ENCODE measurements around the gene MRPL2. TPM values are rescaled to one million over a fixed set of nuclear protein-coding genes. Genes with fewer than 3 reads are reported as not detected.
"Not testable (repeated sequence)": the region's sequence is repeated elsewhere in the genome, so short reads cannot be mapped to it uniquely, and the experiment has no call there.

MRPL2 gene
- total and polyA plus RNA-seq, 3 experiments from 2014 or later: 47.5 to 91.6 (median 89.6) TPM

GRCh38 chr6:43089874-43090558 is 30.8 kb upstream of the MRPL2 start:
- Histone ChIP-seq H3K27me3 (ENCODE audit: insufficient read depth, low read length, poor library complexity, severe bottlenecking) (no peaks in the 10 kb centered on the region), H3K4me3 (ENCODE audit: low read length) (no peak overlapping the region), H3K36me3 (ENCODE audit: insufficient read depth, low read length) (no peaks in the 10 kb centered on the region), H3K4me1 (ENCODE audit: insufficient read depth, low read length) (no peaks in the 10 kb centered on the region), H3K9me3 (ENCODE audit: low read length) (no peaks in the 10 kb centered on the region), H3K27ac (ENCODE audit: low read depth, low read length) (no peak overlapping the region)
- no peaks in the 10 kb centered on the region for H3K9me3 Mint-ChIP-seq
- POLR2A ChIA-PET: no interaction called here
- peaks cover 0 to 1% of the 10 kb centered on the region in 2 donors for H3K27me3 Mint-ChIP-seq
- CTCF ChIA-PET: no interaction called here
- H3K27ac Mint-ChIP-seq: no peak overlapping the region
- H3K4me3 Mint-ChIP-seq: no peak overlapping the region
- peaks cover 8 to 20% (median 18%) of the 10 kb centered on the region in 3 donors for H3K4me1 Mint-ChIP-seq
- H3K36me3 Mint-ChIP-seq: no peaks in the 10 kb centered on the region
- DNase-seq: no peak

DNA sequence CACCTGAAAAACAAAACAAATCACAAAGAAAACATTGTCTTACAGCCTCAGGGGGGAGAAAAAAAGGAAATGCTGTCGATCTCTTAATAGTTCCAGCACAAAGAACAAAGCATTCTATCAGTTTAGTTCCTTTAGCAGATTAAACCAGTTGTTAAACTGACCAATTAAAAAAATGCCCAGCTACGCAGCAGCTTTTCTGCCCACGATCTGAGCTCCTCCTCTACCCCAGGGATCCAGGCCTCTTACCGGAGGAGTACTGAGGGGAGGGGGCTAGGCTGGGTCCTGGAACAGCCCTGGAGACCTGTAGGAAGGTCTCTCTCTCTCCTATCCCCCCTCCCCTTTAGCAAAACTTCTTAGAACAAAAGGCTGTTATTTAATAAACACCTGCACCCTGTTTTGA is 30.2 kb upstream of the MRPL2 start:
- no peak overlapping the region for H3K4me3 Mint-ChIP-seq
- Histone ChIP-seq H3K9me3 (ENCODE audit: low read length) (no peaks in the 10 kb centered on the region), H3K36me3 (ENCODE audit: insufficient read depth, low read length) (no peaks in the 10 kb centered on the region), H3K27ac (ENCODE audit: low read depth, low read length) (no peak overlapping the region), H3K4me1 (ENCODE audit: insufficient read depth, low read length) (no peaks in the 10 kb centered on the region), H3K27me3 (ENCODE audit: insufficient read depth, low read length, poor library complexity, severe bottlenecking) (no peaks in the 10 kb centered on the region), H3K4me3 (ENCODE audit: low read length) (no peak overlapping the region)
- peaks cover 8 to 20% (median 18%) of the 10 kb centered on the region in 3 donors for H3K4me1 Mint-ChIP-seq
- CTCF ChIA-PET: interaction anchor here (0.9 kb wide), 1 partner anchor 9 kb away, joined by 4 read pairs; no protein-coding TSS in a partner anchor
- no peak overlapping the region for H3K27ac Mint-ChIP-seq
- peaks cover 1 to 3% of the 10 kb centered on the region in 2 donors for H3K27me3 Mint-ChIP-seq
- POLR2A ChIA-PET: no interaction called here
- no peak for DNase-seq
- no peaks in the 10 kb centered on the region for H3K9me3 Mint-ChIP-seq
- no peaks in the 10 kb centered on the region for H3K36me3 Mint-ChIP-seq

DNA sequence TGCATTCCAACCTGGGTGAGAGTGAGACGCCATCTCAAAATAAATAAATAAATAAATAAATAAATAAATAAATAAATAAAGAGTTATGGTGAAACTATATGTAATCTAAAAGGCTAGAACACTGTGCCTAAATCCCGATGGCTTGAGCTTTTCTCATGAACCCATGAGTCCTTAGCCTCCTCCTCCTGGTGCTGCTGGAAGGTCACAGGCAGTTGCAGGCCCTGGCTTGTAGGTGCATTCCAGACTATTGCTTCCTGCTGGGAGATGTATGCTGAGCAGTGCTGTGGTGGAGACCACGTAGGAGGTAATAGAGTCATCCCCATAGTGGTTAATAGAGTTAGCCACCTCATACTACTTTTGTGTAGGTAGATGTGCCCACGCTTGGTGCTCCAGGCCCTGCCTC is 29.4 kb upstream of the MRPL2 start:
- H3K27me3 ChIP-seq (ENCODE audit: insufficient read depth, low read length, poor library complexity, severe bottlenecking): no peaks in the 10 kb centered on the region
- Mint-ChIP-seq H3K36me3 (no peaks in the 10 kb centered on the region), H3K27me3 (peaks cover 1 to 8% of the 10 kb centered on the region in 2 donors), H3K27ac (no peak overlapping the region), H3K4me3 (no peak overlapping the region), H3K4me1 (peaks cover 8 to 14% (median 12%) of the 10 kb centered on the region in 3 donors), H3K9me3 (no peaks in the 10 kb centered on the region)
- POLR2A ChIA-PET: no interaction called here
- H3K4me1 ChIP-seq (ENCODE audit: insufficient read depth, low read length): no peaks in the 10 kb centered on the region
- H3K4me3 ChIP-seq (ENCODE audit: low read length): no peak overlapping the region
- CTCF ChIA-PET: interaction anchor here (0.9 to 1.3 kb wide), 2 partner anchors 8 to 10 kb away, joined by 3 to 4 read pairs; no protein-coding TSS in a partner anchor
- H3K27ac ChIP-seq (ENCODE audit: low read depth, low read length): no peak overlapping the region
- no peaks in the 10 kb centered on the region for H3K9me3 ChIP-seq (ENCODE audit: low read length)
- no peak for DNase-seq
- no peaks in the 10 kb centered on the region for H3K36me3 ChIP-seq (ENCODE audit: insufficient read depth, low read length)

DNA sequence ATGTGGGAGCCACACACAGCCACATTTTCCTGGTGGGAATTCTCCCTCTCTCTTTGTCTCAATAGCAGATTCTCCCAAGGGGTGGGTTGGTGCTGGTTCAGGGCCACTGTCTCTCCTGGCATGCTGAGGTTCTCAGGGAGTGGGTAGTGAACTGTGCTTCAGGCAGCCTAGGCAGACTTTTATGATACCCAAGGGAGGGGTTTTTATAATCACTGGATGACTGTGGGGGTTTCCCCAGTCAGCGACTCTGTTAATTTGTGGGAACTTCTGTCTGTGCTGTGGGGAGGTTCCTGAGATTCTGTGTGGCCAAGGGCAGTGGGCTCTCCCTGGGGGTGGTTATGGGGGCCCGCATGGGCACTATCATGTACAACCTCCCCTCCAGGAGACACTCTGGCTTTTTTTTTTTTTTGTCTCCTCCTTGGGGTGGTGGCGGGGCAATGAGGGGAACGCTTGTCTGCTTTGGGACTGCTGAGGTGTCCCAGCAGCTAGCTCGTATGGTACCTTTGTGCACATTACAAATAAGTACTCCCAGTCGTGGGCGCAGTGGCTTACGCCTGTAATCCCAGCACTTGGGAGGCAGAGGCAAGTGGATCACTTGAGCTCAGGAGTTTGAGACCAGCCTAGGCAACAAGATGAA is 26.9 kb upstream of the MRPL2 start:
- peak overlapping the region in 2 of 8 donors; percentile 43 to 70 for H3K27ac Mint-ChIP-seq
- H3K27me3 Mint-ChIP-seq: peaks cover 1 to 11% of the 10 kb centered on the region in 2 donors
- DNase-seq: no peak
- no peaks in the 10 kb centered on the region for H3K9me3 Mint-ChIP-seq
- H3K27me3 ChIP-seq (ENCODE audit: insufficient read depth, low read length, poor library complexity, severe bottlenecking): no peaks in the 10 kb centered on the region
- POLR2A ChIA-PET: interaction anchor here (0.7 kb wide), 1 partner anchor 31 kb away, joined by 7 read pairs; no protein-coding TSS in a partner anchor
- no peaks in the 10 kb centered on the region for H3K36me3 ChIP-seq (ENCODE audit: insufficient read depth, low read length)
- H3K4me3 ChIP-seq (ENCODE audit: low read length): no peak overlapping the region
- no peak overlapping the region for H3K27ac ChIP-seq (ENCODE audit: low read depth, low read length)
- CTCF ChIA-PET: no interaction called here
- H3K4me1 ChIP-seq (ENCODE audit: insufficient read depth, low read length): no peaks in the 10 kb centered on the region
- no peak overlapping the region for H3K4me3 Mint-ChIP-seq
- no peaks in the 10 kb centered on the region for H3K4me1 Mint-ChIP-seq
- no peaks in the 10 kb centered on the region for H3K36me3 Mint-ChIP-seq
- no peaks in the 10 kb centered on the region for H3K9me3 ChIP-seq (ENCODE audit: low read length)

GRCh38 chr6:43082806-43083655 is 23.8 kb upstream of the MRPL2 start:
- Histone ChIP-seq H3K9me3 (ENCODE audit: low read length) (no peaks in the 10 kb centered on the region), H3K27me3 (ENCODE audit: insufficient read depth, low read length, poor library complexity, severe bottlenecking) (no peaks in the 10 kb centered on the region), H3K4me1 (ENCODE audit: insufficient read depth, low read length) (no peaks in the 10 kb centered on the region), H3K27ac (ENCODE audit: low read depth, low read length) (no peak overlapping the region), H3K4me3 (ENCODE audit: low read length) (no peak overlapping the region), H3K36me3 (ENCODE audit: insufficient read depth, low read length) (no peaks in the 10 kb centered on the region)
- POLR2A ChIA-PET: no interaction called here
- Mint-ChIP-seq H3K36me3 (no peaks in the 10 kb centered on the region), H3K27ac (no peak overlapping the region), H3K4me1 (peaks cover 0 to 1% (median 1%) of the 10 kb centered on the region in 3 donors), H3K4me3 (no peak overlapping the region), H3K27me3 (peaks cover 4 to 25% of the 10 kb centered on the region in 2 donors), H3K9me3 (no peaks in the 10 kb centered on the region)
- CTCF ChIA-PET: no interaction called here
- DNase-seq: no peak

GRCh38 chr6:43081922-43082321 is 22.7 kb upstream of the MRPL2 start:
- H3K27ac ChIP-seq (ENCODE audit: low read depth, low read length); H3K36me3 ChIP-seq (ENCODE audit: insufficient read depth, low read length); CTCF ChIA-PET; H3K4me3 ChIP-seq (ENCODE audit: low read length); H3K27ac Mint-ChIP-seq; DNase-seq; H3K36me3 Mint-ChIP-seq; H3K4me1 ChIP-seq (ENCODE audit: insufficient read depth, low read length); H3K9me3 ChIP-seq (ENCODE audit: low read length); POLR2A ChIA-PET; H3K27me3 ChIP-seq (ENCODE audit: insufficient read depth, low read length, poor library complexity, severe bottlenecking); H3K4me3 Mint-ChIP-seq; H3K9me3 Mint-ChIP-seq: not testable (repeated sequence)
- Mint-ChIP-seq H3K27me3 (peaks cover 12 to 35% of the 10 kb centered on the region in 2 donors), H3K4me1 (peaks cover 0 to 12% (median 6%) of the 10 kb centered on the region in 3 donors)

DNA sequence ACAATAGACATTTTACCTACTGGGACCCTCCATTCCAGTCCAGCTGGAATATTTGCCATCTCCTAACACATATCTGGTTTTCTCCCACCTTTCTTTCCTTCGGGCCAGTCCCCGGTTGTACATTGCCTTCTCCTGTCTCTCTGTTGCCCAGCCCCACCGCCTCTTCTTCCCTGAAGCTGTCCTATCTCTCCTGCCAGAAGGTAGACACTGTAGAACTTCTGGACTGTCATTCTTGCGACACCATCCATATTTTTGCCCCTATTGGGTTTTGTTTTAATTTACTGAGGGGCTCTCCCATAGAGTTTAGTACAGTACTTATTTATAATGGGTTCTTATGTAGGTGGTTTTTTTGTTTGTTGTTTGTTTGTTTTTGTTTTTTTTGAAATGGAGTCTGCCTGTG is 21.8 kb upstream of the MRPL2 start:
- Mint-ChIP-seq H3K4me1 (peaks cover 0 to 17% (median 6%) of the 10 kb centered on the region in 3 donors), H3K36me3 (no peaks in the 10 kb centered on the region), H3K9me3 (no peaks in the 10 kb centered on the region), H3K27ac (no peak overlapping the region), H3K4me3 (no peak overlapping the region), H3K27me3 (peaks cover 13 to 35% of the 10 kb centered on the region in 2 donors)
- H3K9me3 ChIP-seq (ENCODE audit: low read length): no peaks in the 10 kb centered on the region
- H3K4me3 ChIP-seq (ENCODE audit: low read length): no peak overlapping the region
- POLR2A ChIA-PET: no interaction called here
- CTCF ChIA-PET: interaction anchor here (1.7 kb wide), 1 partner anchor 8 kb away, joined by 4 read pairs; no protein-coding TSS in a partner anchor
- DNase-seq: no peak
- peaks cover 9% of the 10 kb centered on the region for H3K27me3 ChIP-seq (ENCODE audit: insufficient read depth, low read length, poor library complexity, severe bottlenecking)
- no peak overlapping the region for H3K27ac ChIP-seq (ENCODE audit: low read depth, low read length)
- peaks cover 7% of the 10 kb centered on the region for H3K4me1 ChIP-seq (ENCODE audit: insufficient read depth, low read length)
- no peaks in the 10 kb centered on the region for H3K36me3 ChIP-seq (ENCODE audit: insufficient read depth, low read length)

DNA sequence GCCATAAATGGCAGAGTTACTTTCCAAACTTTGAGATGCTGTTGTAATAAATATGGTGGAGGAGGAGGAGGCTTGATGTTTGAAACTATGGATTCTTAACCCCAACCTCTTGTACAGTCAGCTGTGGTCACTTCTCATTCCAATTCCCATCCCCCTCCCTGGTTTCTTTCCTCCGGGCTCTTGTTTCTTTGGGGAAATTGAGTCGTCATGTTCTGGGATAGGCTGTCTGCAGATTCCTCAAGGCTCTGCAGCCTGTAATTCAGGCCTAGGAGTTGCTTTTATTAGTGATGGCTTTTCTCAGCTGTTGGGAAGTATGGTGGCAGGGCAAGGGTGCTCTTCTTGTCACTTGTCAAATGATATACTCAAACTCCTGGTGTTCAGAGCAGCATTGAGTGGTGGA is 19.5 kb upstream of the MRPL2 start:
- ChIA-PET CTCF (no interaction called here), POLR2A (no interaction called here)
- no peak overlapping the region for H3K4me3 ChIP-seq (ENCODE audit: low read length)
- H3K9me3 ChIP-seq (ENCODE audit: low read length): no peaks in the 10 kb centered on the region
- no peak for DNase-seq
- no peaks in the 10 kb centered on the region for H3K36me3 ChIP-seq (ENCODE audit: insufficient read depth, low read length)
- peaks cover 17 to 28% of the 10 kb centered on the region in 2 donors for H3K27me3 Mint-ChIP-seq
- H3K36me3 Mint-ChIP-seq: peaks cover 4 to 6% (median 6%) of the 10 kb centered on the region in 3 donors
- H3K27ac ChIP-seq (ENCODE audit: low read depth, low read length): no peak overlapping the region
- peaks cover 9% of the 10 kb centered on the region for H3K27me3 ChIP-seq (ENCODE audit: insufficient read depth, low read length, poor library complexity, severe bottlenecking)
- no peak overlapping the region for H3K4me3 Mint-ChIP-seq
- peaks cover 0 to 20% (median 8%) of the 10 kb centered on the region in 3 donors for H3K4me1 Mint-ChIP-seq
- no peaks in the 10 kb centered on the region for H3K9me3 Mint-ChIP-seq
- peaks cover 7% of the 10 kb centered on the region for H3K4me1 ChIP-seq (ENCODE audit: insufficient read depth, low read length)
- H3K27ac Mint-ChIP-seq: no peak overlapping the region

Data from CD8-positive, alpha-beta memory T cell (primary cell).